ENCODE results near the gene IKZF5. TPM values are rescaled to one million over a fixed set of nuclear protein-coding genes. Genes with fewer than 3 reads are reported as not detected.
A peak's percentile ranks its signal among the peaks of the same experiment; 100 is the strongest.

IKZF5 gene
- total and polyA plus RNA-seq, 9 of the 15 experiments (the other 6 are each of a cell fraction or from before 2014, with no cell fraction given), result 3.8 to 19.6 (median 12.4) TPM

DNA sequence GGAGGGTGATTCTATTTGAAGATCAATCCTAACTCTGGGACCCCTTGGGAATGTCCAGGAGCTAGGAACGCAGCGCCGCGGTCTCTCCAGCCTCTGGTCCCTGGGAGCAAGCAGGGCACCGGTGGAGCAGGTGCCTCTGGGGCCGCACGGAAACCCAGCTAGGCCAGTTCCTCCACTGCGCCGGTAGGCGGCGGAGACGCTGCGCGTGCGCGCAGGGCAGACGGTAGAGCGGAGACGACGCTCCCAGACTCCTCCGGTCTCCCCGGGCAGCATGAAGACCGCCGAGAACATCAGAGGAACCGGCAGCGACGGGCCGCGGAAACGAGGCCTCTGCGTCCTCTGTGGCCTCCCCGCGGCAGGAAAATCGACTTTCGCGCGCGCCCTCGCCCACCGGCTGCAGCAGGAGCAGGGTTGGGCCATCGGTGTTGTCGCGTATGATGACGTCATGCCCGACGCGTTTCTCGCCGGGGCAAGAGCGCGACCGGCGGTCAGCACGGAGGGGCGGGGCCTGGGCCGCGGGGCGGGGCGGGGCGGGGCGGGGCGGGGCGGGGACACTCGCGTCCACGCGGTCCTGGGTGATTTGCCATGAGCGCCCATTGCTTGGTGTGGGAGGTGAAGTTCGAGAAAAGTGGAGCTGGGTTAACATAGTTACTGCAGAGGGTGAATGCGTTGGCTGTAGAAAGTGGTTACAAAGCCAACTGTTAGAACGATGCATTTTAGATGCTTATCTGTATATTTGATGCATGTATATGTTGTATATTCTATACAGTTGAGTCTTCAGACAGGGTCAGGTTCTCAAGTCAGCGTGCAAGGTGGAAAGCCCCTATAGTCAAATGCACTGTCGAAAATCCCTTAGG, 28.2 kb downstream of the IKZF5 start, which contains the start of gene PSTK (continued):
- TF ChIP-seq JUNB (CRISPR knock-in tag; conservative IDR thresholded peaks at IDR 0.05) (peak; percentile 92), SMAD2 (IDR thresholded peaks at IDR 0.05; ENCODE audit: low read depth, low read length) (no peak), GABPB2 (CRISPR knock-in tag; conservative IDR thresholded peaks at IDR 0.05) (no peak), CTBP1 (IDR thresholded peaks at IDR 0.05; ENCODE audit: borderline replicate concordance) (peak; percentile 71; the same call in 1 of the 2 replicates), FOXJ3 (CRISPR knock-in tag; IDR thresholded peaks at IDR 0.05) (no peak), TAF1 (IDR thresholded peaks at IDR 0.05; ENCODE audit: control insufficient read depth, extremely low read depth, insufficient read depth, low read length, severe bottlenecking) (peak; percentile 61), ETV6 (IDR thresholded peaks at IDR 0.05; ENCODE audit: borderline replicate concordance in 1 of 2, low read depth in 2 of 2, low read length in 1 of 2) (no peak), ETV6 (CRISPR knock-in tag; IDR thresholded peaks at IDR 0.05; ENCODE audit: borderline replicate concordance) (no peak), ATF7 (IDR thresholded peaks at IDR 0.05) (peak; percentile 99)
- TF ChIP-seq, protein P1, sequence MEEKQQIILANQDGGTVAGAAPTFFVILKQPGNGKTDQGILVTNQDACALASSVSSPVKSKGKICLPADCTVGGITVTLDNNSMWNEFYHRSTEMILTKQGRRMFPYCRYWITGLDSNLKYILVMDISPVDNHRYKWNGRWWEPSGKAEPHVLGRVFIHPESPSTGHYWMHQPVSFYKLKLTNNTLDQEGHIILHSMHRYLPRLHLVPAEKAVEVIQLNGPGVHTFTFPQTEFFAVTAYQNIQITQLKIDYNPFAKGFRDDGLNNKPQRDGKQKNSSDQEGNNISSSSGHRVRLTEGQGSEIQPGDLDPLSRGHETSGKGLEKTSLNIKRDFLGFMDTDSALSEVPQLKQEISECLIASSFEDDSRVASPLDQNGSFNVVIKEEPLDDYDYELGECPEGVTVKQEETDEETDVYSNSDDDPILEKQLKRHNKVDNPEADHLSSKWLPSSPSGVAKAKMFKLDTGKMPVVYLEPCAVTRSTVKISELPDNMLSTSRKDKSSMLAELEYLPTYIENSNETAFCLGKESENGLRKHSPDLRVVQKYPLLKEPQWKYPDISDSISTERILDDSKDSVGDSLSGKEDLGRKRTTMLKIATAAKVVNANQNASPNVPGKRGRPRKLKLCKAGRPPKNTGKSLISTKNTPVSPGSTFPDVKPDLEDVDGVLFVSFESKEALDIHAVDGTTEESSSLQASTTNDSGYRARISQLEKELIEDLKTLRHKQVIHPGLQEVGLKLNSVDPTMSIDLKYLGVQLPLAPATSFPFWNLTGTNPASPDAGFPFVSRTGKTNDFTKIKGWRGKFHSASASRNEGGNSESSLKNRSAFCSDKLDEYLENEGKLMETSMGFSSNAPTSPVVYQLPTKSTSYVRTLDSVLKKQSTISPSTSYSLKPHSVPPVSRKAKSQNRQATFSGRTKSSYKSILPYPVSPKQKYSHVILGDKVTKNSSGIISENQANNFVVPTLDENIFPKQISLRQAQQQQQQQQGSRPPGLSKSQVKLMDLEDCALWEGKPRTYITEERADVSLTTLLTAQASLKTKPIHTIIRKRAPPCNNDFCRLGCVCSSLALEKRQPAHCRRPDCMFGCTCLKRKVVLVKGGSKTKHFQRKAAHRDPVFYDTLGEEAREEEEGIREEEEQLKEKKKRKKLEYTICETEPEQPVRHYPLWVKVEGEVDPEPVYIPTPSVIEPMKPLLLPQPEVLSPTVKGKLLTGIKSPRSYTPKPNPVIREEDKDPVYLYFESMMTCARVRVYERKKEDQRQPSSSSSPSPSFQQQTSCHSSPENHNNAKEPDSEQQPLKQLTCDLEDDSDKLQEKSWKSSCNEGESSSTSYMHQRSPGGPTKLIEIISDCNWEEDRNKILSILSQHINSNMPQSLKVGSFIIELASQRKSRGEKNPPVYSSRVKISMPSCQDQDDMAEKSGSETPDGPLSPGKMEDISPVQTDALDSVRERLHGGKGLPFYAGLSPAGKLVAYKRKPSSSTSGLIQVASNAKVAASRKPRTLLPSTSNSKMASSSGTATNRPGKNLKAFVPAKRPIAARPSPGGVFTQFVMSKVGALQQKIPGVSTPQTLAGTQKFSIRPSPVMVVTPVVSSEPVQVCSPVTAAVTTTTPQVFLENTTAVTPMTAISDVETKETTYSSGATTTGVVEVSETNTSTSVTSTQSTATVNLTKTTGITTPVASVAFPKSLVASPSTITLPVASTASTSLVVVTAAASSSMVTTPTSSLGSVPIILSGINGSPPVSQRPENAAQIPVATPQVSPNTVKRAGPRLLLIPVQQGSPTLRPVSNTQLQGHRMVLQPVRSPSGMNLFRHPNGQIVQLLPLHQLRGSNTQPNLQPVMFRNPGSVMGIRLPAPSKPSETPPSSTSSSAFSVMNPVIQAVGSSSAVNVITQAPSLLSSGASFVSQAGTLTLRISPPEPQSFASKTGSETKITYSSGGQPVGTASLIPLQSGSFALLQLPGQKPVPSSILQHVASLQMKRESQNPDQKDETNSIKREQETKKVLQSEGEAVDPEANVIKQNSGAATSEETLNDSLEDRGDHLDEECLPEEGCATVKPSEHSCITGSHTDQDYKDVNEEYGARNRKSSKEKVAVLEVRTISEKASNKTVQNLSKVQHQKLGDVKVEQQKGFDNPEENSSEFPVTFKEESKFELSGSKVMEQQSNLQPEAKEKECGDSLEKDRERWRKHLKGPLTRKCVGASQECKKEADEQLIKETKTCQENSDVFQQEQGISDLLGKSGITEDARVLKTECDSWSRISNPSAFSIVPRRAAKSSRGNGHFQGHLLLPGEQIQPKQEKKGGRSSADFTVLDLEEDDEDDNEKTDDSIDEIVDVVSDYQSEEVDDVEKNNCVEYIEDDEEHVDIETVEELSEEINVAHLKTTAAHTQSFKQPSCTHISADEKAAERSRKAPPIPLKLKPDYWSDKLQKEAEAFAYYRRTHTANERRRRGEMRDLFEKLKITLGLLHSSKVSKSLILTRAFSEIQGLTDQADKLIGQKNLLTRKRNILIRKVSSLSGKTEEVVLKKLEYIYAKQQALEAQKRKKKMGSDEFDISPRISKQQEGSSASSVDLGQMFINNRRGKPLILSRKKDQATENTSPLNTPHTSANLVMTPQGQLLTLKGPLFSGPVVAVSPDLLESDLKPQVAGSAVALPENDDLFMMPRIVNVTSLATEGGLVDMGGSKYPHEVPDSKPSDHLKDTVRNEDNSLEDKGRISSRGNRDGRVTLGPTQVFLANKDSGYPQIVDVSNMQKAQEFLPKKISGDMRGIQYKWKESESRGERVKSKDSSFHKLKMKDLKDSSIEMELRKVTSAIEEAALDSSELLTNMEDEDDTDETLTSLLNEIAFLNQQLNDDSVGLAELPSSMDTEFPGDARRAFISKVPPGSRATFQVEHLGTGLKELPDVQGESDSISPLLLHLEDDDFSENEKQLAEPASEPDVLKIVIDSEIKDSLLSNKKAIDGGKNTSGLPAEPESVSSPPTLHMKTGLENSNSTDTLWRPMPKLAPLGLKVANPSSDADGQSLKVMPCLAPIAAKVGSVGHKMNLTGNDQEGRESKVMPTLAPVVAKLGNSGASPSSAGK (IDR thresholded peaks at IDR 0.05), result peak; percentile 96
- TF ChIP-seq, protein P2, sequence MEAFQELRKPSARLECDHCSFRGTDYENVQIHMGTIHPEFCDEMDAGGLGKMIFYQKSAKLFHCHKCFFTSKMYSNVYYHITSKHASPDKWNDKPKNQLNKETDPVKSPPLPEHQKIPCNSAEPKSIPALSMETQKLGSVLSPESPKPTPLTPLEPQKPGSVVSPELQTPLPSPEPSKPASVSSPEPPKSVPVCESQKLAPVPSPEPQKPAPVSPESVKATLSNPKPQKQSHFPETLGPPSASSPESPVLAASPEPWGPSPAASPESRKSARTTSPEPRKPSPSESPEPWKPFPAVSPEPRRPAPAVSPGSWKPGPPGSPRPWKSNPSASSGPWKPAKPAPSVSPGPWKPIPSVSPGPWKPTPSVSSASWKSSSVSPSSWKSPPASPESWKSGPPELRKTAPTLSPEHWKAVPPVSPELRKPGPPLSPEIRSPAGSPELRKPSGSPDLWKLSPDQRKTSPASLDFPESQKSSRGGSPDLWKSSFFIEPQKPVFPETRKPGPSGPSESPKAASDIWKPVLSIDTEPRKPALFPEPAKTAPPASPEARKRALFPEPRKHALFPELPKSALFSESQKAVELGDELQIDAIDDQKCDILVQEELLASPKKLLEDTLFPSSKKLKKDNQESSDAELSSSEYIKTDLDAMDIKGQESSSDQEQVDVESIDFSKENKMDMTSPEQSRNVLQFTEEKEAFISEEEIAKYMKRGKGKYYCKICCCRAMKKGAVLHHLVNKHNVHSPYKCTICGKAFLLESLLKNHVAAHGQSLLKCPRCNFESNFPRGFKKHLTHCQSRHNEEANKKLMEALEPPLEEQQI (IDR thresholded peaks at IDR 0.05), result peak; percentile 79
- TF ChIP-seq, protein P3, sequence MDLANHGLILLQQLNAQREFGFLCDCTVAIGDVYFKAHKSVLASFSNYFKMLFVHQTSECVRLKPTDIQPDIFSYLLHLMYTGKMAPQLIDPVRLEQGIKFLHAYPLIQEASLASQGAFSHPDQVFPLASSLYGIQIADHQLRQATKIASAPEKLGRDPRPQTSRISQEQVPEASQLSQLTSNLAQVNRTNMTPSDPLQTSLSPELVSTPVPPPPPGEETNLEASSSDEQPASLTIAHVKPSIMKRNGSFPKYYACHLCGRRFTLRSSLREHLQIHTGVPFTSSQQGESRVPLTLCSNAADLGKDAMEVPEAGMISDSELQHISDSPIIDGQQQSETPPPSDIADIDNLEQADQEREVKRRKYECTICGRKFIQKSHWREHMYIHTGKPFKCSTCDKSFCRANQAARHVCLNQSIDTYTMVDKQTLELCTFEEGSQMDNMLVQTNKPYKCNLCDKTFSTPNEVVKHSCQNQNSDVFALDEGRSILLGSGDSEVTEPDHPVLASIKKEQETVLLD (IDR thresholded peaks at IDR 0.05), result peak; percentile 90; the same call in 1 of the 2 replicates

Measured in K562 (cell line).